ENCODE data around the gene FADS6.
"Not testable (repeated sequence)": the region's sequence is repeated elsewhere in the genome, so short reads cannot be mapped to it uniquely, and the experiment has no call there.

FADS6 gene

GRCh38 chr17:74870028-74870427 is 23.4 kb downstream of the FADS6 start:
- DNase-seq (ENCODE audit: low spot score): not testable (repeated sequence)

GRCh38 chr17:74868908-74869255 is 24.6 kb downstream of the FADS6 start:
- no peak for DNase-seq (ENCODE audit: low spot score)

GRCh38 chr17:74868251-74868907 is 25.1 kb downstream of the FADS6 start:
- DNase-seq (ENCODE audit: low spot score): no peak

- no peak for DNase-seq (ENCODE audit: low spot score)
These were observed 27.1 kb downstream of the FADS6 start for GRCh38 chr17:74866198-74866835.

- DNase-seq (ENCODE audit: low spot score): no peak
These were observed 27.8 kb downstream of the FADS6 start for GRCh38 chr17:74865504-74866197.

- DNase-seq (ENCODE audit: low spot score): peak; percentile 76
These were observed 28.5 kb downstream of the FADS6 start for GRCh38 chr17:74864866-74865395.

GRCh38 chr17:74864297-74864865 is 29.1 kb downstream of the FADS6 start:
- DNase-seq (ENCODE audit: low spot score): no peak

GRCh38 chr17:74863420-74864296 is 29.8 kb downstream of the FADS6 start:
- DNase-seq (ENCODE audit: low spot score): no peak

- no peak for DNase-seq (ENCODE audit: low spot score)
These were observed 30.5 kb downstream of the FADS6 start for GRCh38 chr17:74862919-74863318.

- peak; percentile 67 for DNase-seq (ENCODE audit: low spot score)
These were observed 31.1 kb downstream of the FADS6 start for GRCh38 chr17:74862108-74862901.

- no peak for DNase-seq (ENCODE audit: low spot score)
These were observed 31.7 kb downstream of the FADS6 start for GRCh38 chr17:74861662-74862107.

- DNase-seq (ENCODE audit: low spot score): no peak
These were observed 32.4 kb downstream of the FADS6 start for GRCh38 chr17:74860872-74861661.

- no peak for DNase-seq (ENCODE audit: low spot score)
These were observed 33.1 kb downstream of the FADS6 start for GRCh38 chr17:74860229-74860871.

GRCh38 chr17:74859459-74860228 is 33.8 kb downstream of the FADS6 start, which contains the start of gene GRIN2C:
Gene GRIN2C (minus strand): TSS chr17:74859885. CDS start chr17:74855092, 4,793 bp downstream.
- peak; percentile 19 for DNase-seq (ENCODE audit: low spot score)

GRCh38 chr17:74858672-74859458 is 34.6 kb downstream of the FADS6 start:
- DNase-seq (ENCODE audit: low spot score): no peak

GRCh38 chr17:74857191-74857590 is 36.2 kb downstream of the FADS6 start:
- no peak for DNase-seq (ENCODE audit: low spot score)

- no peak for DNase-seq (ENCODE audit: low spot score)
These were observed 37.3 kb downstream of the FADS6 start for GRCh38 chr17:74856112-74856511.

- no peak for DNase-seq (ENCODE audit: low spot score)
These were observed 38.1 kb downstream of the FADS6 start for GRCh38 chr17:74855323-74855722.

Measured in CD4-positive, alpha-beta T cell treated with Interleukin-15 for 4 hours (primary cell).